Left hindlimb (tissue), 1 donor: ENCODE data around the gene KRI1.
"Not testable (repeated sequence)": the region's sequence is repeated elsewhere in the genome, so short reads cannot be mapped to it uniquely, and the experiment has no call there.

ENCODE experiments used
- DNase-seq: peaks from one replicate; pipeline ENCODE4 v3.0.0-alpha.2; 2018

The KRI1 gene

GRCh38 chr19:10574462-10574861 lies 8.7 kb upstream of the KRI1 start:
- no peak for DNase-seq

GRCh38 chr19:10573793-10574192 lies 8.0 kb upstream of the KRI1 start:
- not testable (repeated sequence) for DNase-seq

DNA sequence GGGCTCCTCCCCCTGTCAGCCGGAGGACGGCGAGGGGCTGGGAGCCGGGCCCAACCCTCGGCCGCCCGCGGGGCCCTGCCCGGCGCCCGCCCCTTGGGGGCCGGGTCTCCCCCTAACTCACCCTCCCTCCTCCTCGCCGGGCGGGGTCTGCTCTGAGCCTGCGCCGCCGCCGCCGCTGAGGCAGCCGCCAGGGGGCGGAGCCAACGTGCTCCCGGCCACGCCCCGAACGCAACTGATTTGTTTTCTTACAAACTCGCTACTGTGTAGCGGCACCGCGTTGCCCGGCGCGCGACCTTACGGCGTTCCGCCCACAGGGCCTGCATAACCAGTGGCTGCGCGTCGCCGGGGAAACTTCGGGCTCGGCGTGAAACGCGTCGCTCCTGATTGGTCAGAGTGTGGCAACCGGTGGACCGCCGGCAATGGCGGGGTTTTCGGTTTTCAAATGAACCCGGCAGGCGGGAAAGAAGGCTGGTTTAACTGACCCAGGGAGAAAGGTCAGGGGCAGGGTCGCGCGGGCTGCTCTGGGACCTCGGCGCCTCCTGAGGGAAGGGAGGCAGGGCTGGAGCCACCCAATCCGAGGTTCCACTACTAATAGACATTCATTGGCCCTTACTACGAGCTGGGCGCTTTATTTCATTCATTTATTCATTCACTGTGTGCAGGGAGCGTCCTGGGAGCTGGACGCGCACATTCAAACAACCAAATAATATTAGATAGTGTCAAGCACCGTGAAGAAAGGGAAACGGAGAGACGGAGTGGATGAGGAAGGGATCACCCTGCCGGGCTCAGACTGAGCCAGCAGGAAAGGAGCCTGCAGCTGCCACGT lies 3.2 kb upstream of the KRI1 start, which contains the start of gene CDKN2D:
CDKN2D (minus strand) TSS at position 154 of the 826 bp plus-strand sequence. CDS start 326 bp downstream, outside the sequence.
- peak; percentile 100 for DNase-seq

DNA sequence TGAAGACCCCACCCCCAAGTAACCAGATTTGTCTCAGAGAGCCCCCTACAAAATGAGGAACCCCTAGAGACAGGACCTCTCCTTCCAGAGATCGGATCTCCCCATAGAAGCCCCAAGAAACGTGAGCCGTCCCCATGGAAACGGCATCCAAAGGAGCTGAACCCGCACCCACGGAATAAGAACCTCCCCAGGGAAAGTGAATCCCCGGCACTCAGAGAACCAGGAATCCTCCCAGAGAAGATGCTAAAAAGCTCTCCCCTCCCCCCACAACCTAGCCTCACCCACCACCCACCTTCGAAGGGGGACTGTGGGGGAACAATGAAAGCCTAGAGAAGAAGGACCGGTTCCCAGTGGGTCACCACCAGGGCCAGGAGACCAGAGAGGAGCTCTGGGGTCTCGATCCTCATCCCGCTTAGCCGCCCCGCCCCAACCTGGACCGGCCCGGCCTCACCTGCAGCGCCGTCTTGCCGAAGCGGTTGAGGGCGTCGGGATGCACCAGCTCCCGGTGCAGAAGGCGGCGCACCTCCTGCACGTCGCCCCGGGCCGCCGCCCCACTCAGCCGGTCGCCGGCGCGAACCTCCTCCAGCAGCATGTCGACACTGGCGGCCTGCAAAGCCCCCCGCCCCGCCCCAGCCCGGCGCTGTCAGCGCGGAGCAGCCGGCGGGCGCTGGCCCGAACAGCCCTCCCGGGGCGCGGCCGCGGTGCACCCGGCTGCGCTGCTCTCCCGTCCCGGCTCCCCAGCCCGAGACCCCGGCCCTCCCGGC lies 2.4 kb upstream of the KRI1 start:
- DNase-seq: no peak

- no peak for DNase-seq
These were observed 1.8 kb upstream of the KRI1 start for GRCh38 chr19:10567656-10568055.

DNA sequence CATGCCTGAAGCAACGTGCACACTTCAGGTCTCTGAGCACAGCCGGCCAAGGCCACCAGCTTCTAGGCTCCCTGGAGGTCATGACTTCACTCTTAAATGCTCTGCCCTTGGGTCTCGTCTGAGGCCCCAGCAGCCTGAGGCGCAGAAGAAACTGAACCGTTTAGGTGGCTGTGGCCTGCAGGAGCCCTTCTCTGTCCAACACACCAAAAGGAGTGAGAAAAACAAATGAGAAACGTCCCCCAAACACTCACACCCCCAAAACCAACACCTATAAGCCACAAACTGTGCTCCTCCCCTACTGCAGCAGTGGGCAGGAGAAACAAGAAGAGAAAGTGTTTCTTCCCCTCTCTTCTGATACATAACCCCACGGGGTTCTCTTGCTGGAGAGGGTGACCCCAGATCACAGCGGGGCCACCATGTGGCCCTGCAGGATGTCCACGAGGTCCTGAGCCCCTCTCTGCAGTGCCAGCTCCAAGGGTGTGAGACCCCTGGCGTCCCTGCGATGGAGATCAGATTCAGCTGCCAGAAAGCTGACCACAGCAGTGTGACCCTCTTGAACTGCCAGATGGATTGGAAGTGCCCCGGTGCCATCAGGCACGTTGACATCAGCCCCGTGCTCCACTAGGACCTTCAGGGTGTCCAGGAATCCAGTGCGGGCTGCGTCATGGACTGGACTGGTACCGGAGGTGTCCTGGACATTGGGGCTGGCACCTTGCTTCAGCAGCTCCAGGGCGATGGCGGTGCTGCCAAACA lies 1.0 kb upstream of the KRI1 start:
- no peak for DNase-seq

- DNase-seq: no peak
These were observed 523 bp upstream of the KRI1 start for GRCh38 chr19:10566408-10566657.

GRCh38 chr19:10565028-10565566 lies 713 bp downstream of the KRI1 start:
- peak; percentile 49 for DNase-seq

- no peak for DNase-seq
These were observed 3.2 kb downstream of the KRI1 start for GRCh38 chr19:10562609-10563008.

DNA sequence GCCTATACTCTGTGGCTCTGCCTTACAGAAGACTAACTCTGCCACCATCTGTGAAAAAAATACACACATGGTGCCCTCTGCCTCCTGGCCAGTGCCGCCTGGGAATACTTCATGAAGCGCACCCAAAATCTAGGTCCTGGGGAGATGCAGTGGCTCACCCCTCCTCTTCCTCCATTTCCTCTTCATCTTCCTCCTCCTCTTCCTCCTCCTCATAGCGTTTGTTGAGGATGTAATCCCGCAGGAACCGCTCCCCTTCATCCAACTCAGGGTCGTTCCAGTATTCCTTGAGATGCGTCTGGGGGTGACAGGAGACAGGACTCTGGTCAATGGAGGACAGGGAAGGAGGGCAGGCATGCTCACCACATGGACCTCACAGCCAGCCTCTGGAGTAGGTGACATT lies 5.7 kb downstream of the KRI1 start:
- no peak for DNase-seq

DNA sequence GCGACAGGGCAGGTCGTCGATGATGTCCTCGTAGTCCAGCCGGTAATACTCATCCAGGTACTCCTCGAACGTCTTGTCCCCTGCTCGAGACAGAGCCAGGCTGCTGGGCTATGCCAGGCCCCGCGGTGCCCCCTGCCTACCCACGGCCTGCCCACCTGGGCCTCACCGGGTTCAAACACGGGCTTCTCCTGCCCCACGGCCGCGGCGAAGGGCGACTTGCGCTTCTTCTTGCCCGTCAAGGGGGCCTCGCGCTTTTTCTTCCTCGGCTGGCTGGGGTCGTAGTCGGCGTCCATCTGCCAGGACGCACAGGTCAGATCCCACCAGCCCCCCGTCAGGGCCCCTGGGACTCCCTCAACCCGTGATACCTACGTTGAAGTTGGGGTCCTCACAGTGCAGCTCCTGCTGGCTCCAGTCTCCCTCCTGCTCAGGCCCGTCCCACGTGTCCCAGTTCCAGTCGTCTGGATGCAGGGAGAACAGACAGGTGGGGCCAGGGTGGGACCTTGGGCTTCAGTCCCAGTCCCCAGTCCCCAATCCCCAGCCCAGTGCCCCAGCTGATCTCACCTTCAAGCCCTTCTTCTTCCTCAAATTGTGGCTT lies 8.1 kb downstream of the KRI1 start:
- DNase-seq: no peak

DNA sequence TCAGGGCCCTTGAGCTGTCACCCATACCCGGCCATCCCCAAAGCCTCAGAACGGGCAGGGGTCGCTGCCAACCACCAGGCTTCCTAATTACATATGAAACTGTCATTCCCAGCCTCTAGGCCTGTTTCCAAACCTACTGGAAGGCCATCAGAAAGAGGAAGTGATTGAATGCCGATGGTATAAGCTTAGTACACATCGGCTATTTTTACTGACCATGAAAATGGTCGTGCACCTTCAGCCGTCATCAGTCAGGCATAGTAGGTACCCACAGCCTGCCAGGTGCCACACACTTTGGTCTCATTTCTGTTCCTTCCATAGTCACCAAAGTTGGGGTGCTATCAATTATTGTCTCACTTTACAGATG lies 10.2 kb downstream of the KRI1 start:
- no peak for DNase-seq

DNA sequence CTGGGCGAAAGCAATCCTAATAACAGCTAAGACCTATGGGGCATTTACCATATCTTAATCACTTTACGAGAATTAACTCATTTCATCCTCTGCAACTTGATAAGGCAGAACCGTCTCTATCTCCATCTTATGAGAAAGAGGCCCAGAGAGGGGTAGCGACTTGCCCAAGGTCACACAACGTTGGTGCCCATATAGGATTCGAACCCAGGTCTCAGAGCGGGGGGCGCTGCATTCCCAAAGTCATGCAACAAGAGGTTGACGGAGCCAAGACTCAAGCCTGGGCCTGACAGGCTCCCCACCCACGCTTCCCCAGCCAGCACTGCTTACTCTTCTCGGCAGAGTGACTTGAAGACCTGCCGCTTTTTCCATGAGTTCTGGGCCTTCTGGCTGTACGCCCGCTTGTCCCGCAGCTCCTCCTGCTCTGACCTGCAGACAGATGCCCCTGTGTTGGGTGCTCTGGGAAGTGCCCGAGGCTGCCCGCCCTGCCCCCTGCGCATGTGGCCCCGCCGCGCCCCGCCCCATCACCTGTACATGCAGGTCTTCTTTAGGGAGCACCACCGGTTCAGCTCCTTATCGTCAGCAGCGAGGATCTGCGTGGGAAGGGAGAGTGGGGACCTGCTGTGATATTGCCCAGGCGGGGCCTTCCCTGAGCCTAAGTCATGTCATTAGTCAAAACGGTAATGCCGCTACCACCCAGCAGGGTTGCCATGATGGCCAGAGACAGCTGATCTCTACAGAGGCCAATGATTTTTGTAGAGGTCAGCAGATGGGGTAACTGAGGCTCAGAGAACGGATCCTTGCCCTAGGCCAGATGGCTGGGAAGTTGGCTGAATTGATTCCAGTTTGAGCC lies 10.8 kb downstream of the KRI1 start:
- no peak for DNase-seq

GRCh38 chr19:10553943-10554381 lies 11.8 kb downstream of the KRI1 start:
- no peak for DNase-seq

DNA sequence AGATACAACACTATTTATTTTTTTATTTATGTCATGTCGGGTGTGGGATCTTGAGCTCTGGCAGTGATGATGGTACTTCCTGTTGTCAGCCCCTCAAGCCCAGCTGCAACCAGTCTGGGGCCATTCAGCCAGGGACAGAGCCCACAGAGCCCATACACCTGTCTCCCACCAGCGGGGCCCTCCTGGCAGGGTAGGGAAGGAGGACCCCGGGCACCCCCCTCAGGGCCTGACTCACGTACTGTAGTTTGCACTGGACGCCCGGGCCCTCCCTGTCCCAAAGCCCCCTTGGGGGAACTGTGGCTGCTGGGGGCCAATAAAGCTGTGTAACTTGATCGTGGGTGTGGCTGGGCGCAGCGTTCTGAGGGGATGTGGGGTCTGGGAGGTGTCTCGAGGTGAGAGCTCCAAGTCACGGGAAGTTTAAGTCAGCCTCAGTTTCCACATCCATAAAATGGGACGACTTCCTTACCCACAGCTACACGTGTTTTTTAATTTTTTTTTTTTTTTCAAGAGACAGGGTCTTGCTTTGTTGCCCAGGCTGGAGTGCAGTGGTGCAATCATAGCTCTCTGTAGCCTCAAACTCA lies 12.6 kb downstream of the KRI1 start:
- DNase-seq: no peak

GRCh38 chr19:10552510-10553053 lies 13.2 kb downstream of the KRI1 start:
- DNase-seq: no peak

GRCh38 chr19:10551698-10552301 lies 14.0 kb downstream of the KRI1 start:
- no peak for DNase-seq

GRCh38 chr19:10551006-10551405 lies 14.8 kb downstream of the KRI1 start:
- not testable (repeated sequence) for DNase-seq

DNA sequence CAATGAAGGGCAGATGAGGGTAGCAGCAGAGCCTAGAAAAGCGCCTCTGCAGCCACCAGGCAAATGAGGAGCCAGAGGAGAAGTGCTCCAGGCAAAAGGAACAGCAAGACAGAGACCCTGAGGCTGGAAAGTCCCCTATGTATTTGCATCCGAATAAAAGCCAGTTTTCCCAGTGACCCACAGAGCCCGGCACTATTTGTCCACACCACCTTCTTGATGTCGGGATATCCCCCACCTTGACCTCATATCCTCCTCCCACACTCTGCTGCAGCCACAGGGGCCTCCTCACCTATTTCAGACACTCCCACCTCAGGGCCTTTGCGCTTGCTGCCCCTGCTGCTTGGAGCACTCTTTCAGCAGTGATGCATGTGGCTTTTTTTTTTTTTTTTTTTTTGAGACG lies 15.5 kb downstream of the KRI1 start:
- DNase-seq: no peak

- no peak for DNase-seq
These were observed 16.1 kb downstream of the KRI1 start for GRCh38 chr19:10549733-10550132.

- DNase-seq: no peak
These were observed 17.0 kb downstream of the KRI1 start for GRCh38 chr19:10548746-10549276.
